SK-N-SH treated with all-trans-retinoic acid at 6 μM for 48 hours (cell line): ENCODE measurements around the gene PXYLP1.

ENCODE experiments used
- BACH2 ChIP-seq: fragments of 250-450 bp; sonication (Bioruptor Pico); IDR thresholded peaks from 2 replicates; pipeline ENCODE4 v1.9.0; 2021; ENCODE audit warnings: mild to moderate bottlenecking, borderline replicate concordance
- CREB5 ChIP-seq: fragments of 250-450 bp; sonication (Bioruptor Pico); IDR thresholded peaks from 2 replicates; pipeline ENCODE4 v1.5.1; 2020; ENCODE audit warnings: low read depth, mild to moderate bottlenecking, moderate library complexity
- CSDC2 ChIP-seq: fragments of 250-450 bp; sonication (Bioruptor Pico); IDR thresholded peaks from 2 replicates; pipeline ENCODE4 v1.5.0; 2020; ENCODE audit warnings: mild to moderate bottlenecking, moderate library complexity
- ESRRG ChIP-seq: fragments of 250-450 bp; sonication (Bioruptor Pico); IDR thresholded peaks from 2 replicates; pipeline ENCODE4 v1.6.1; 2021; ENCODE audit warnings: mild to moderate bottlenecking
- OSR1 ChIP-seq: fragments of 250-450 bp; sonication (Bioruptor Pico); IDR thresholded peaks from 2 replicates; pipeline ENCODE4 v1.8.0; 2022; ENCODE audit warnings: moderate library complexity, mild to moderate bottlenecking, inconsistent platforms
- PATZ1 ChIP-seq: fragments of 250-450 bp; sonication (Bioruptor Pico); IDR thresholded peaks from 2 replicates; pipeline ENCODE4 v1.8.0; 2020; ENCODE audit warnings: mild to moderate bottlenecking, moderate library complexity, borderline replicate concordance
- RARB ChIP-seq: fragments of 250-450 bp; sonication (Bioruptor Pico); IDR thresholded peaks from 2 replicates; pipeline ENCODE4 v1.8.0; 2021; ENCODE audit warnings: mild to moderate bottlenecking, moderate library complexity
- TCF4 ChIP-seq: fragments of 250-450 bp; sonication (Bioruptor Pico); IDR thresholded peaks from 2 replicates; pipeline ENCODE4 v1.8.0; 2021; ENCODE audit warnings: mild to moderate bottlenecking, moderate library complexity, borderline replicate concordance
- TOX ChIP-seq: fragments of 250-450 bp; sonication (Bioruptor Pico); IDR thresholded peaks from 2 replicates; pipeline ENCODE4 v1.8.0; 2021; ENCODE audit warnings: mild to moderate bottlenecking, moderate library complexity, borderline replicate concordance
- ZC3H10 ChIP-seq: fragments of 250-450 bp; sonication (Bioruptor Pico); IDR thresholded peaks from 2 replicates; pipeline ENCODE4 v1.5.1; 2021; ENCODE audit warnings: mild to moderate bottlenecking, moderate library complexity
- ZFP3 ChIP-seq: fragments of 250-450 bp; sonication (Bioruptor Pico); IDR thresholded peaks from 2 replicates; pipeline ENCODE4 v1.5.0; 2020; ENCODE audit warnings: mild to moderate bottlenecking, moderate library complexity
- ZFP30 ChIP-seq: fragments of 450-650 bp; formaldehyde crosslinking; IDR thresholded peaks from 2 replicates; pipeline ENCODE4 v1.5.0; 2022; ENCODE audit warnings: mild to moderate bottlenecking, moderate library complexity
- ZNF70 ChIP-seq: fragments of 450-650 bp; formaldehyde crosslinking; IDR thresholded peaks from 2 replicates; pipeline ENCODE4 v1.5.0; 2020; ENCODE audit warnings: mild to moderate bottlenecking, moderate library complexity

GRCh38 chr3:141236361-141236760 is 4.7 kb downstream of the PXYLP1 start:
- TF ChIP-seq CSDC2 (CRISPR knock-in tag): no peak
- no peak for TF ChIP-seq RARB (CRISPR knock-in tag)
- no peak for TF ChIP-seq CREB5 (CRISPR knock-in tag)
- TF ChIP-seq TOX (CRISPR knock-in tag): no peak
- TF ChIP-seq TCF4 (CRISPR knock-in tag): no peak
- TF ChIP-seq OSR1 (CRISPR knock-in tag): no peak
- TF ChIP-seq PATZ1 (CRISPR knock-in tag): no peak
- TF ChIP-seq ZFP30: no peak
- no peak for TF ChIP-seq ESRRG (CRISPR knock-in tag)
- TF ChIP-seq BACH2: no peak
- no peak for TF ChIP-seq ZC3H10
- no peak for TF ChIP-seq ZNF70
- no peak for TF ChIP-seq ZFP3
